GM11168 (cell line): Measurements from ENCODE around the gene FALEC.

Source experiments
- in situ Hi-C: fragments of 300-500 bp; cut with MboI; formaldehyde crosslinking; loops from one replicate; pipeline ENCODE4 v1.12.0; 2022; ENCODE audit warnings: low sequenced_read_pairs; ENCODE audit not compliant: unreplicated experiment

FALEC gene

DNA sequence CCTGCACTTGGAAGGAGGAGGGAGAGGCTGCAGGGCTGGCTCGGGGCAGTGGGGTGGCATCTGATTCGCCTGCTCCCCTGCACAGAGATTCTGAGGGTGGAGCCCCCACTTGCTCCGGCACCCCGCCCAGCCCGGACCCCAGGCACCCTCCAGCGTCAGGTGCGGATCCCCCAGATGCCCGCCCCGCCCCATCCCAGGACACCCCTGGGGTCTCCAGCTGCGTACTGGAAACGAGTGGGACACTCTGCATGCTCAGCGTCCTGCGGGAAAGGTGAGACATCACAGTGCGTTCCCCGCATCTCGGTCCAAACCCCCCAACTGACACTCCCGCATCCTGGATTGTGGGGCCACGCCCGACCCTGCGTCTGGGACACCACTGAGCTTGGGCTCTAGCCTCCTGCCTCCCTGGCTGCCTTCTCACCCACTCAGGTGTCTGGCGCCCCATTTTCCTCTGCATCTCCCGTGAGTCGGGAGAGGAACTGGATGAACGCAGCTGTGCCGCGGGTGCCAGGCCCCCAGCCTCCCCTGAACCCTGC is 41.6 kb downstream of the FALEC start:
- in situ Hi-C loops: no loop called here

DNA sequence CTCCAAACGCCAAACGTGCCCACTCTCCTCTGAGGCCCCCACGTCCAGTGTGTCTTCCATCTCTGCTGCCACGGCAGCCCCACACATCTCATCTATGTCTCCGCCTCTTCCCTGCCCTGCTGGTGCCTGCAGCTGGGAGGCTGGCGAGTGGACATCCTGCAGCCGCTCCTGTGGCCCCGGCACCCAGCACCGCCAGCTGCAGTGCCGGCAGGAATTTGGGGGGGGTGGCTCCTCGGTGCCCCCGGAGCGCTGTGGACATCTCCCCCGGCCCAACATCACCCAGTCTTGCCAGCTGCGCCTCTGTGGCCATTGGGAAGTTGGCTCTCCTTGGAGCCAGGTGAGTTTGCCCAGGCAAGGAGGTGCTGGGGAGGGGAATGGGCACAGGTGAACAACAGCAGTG is 42.3 kb downstream of the FALEC start:
- in situ Hi-C loops: no loop called here

DNA sequence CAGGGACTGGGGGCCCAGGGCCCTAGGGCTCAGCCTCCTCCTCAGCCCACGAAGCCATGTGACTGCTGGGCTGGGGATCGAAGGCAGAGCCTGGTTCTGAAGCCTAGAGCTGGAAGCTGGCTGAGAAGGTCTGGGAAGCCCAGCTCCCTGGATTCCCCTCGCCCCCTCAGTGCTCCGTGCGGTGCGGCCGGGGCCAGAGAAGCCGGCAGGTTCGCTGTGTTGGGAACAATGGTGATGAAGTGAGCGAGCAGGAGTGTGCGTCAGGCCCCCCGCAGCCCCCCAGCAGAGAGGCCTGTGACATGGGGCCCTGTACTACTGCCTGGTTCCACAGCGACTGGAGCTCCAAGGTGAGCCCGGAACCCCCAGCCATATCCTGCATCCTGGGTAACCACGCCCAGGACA is 42.8 kb downstream of the FALEC start:
- in situ Hi-C loops: no loop called here

DNA sequence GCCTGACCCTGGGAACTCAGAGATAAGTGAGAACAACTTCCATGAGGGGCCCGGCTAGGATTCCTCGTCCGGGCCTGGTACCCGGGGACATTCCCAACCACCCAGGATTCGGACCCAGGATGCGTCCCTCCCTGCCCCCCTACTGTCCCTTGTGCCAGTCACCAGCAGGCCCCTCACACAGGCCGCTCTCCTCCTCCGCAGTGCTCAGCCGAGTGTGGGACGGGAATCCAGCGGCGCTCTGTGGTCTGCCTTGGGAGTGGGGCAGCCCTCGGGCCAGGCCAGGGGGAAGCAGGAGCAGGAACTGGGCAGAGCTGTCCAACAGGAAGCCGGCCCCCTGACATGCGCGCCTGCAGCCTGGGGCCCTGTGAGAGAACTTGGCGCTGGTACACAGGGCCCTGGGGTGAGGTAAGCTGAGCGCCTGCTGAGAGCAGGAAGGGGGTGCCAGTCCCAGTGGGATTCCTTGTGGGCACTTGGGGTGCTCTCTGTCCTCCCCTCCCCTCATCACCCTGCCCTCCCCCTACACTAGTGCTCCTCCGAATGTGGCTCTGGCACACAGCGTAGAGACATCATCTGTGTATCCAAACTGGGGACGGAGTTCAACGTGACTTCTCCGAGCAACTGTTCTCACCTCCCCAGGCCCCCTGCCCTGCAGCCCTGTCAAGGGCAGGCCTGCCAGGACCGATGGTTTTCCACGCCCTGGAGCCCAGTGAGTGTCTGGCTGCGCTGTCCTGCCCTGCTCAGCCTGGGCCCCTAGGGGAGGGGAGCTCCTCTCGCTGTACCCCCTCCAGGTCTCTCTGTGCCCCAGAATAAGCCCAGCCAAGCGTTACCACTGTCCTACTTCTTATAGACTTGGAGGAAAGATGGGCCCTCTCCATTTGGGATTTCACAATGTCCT is 43.5 kb downstream of the FALEC start:
- in situ Hi-C loops: no loop called here

DNA sequence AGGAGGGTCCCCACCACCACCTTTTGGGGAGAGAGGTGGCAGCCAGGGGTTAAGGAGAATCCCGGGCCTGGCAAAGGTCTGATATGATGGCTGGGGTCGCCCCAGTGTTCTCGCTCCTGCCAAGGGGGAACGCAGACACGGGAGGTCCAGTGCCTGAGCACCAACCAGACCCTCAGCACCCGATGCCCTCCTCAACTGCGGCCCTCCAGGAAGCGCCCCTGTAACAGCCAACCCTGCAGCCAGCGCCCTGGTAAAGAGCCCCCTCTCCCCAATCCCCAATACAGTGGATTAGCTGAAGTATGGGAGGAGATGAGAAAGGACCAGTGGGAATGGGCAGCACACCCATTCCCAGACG is 44.1 kb downstream of the FALEC start:
- in situ Hi-C loops: no loop called here

DNA sequence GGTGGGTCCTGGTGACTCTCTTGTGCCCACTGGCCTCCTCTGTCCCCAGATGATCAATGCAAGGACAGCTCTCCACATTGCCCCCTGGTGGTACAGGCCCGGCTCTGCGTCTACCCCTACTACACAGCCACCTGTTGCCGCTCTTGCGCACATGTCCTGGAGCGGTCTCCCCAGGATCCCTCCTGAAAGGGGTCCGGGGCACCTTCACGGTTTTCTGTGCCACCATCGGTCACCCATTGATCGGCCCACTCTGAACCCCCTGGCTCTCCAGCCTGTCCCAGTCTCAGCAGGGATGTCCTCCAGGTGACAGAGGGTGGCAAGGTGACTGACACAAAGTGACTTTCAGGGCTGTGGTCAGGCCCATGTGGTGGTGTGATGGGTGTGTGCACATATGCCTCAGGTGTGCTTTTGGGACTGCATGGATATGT is 44.5 kb downstream of the FALEC start:
- in situ Hi-C loops: no loop called here

DNA sequence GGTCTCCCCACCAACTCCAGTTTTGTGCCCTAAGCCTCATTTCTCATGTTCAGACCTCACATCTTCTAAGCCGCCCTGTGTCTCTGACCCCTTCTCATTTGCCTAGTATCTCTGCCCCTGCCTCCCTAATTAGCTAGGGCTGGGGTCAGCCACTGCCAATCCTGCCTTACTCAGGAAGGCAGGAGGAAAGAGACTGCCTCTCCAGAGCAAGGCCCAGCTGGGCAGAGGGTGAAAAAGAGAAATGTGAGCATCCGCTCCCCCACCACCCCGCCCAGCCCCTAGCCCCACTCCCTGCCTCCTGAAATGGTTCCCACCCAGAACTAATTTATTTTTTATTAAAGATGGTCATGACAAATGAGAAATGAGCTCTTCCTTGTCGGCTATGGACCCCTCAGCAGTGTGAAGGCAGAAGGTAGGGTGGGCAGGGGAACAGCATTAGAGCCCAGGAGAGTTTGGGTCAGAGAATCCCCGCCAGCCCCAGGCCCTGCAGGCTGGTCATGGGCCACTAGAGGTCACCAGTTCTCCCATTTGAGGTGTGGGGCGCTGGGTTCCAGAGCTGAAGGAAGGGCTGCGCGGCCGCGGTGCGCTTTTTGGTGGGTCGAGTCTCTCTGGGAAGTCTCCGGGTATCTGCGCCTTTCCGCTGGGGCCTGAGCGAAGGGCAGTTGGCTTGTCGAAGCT is 45.2 kb downstream of the FALEC start:
- in situ Hi-C loops: no loop called here

DNA sequence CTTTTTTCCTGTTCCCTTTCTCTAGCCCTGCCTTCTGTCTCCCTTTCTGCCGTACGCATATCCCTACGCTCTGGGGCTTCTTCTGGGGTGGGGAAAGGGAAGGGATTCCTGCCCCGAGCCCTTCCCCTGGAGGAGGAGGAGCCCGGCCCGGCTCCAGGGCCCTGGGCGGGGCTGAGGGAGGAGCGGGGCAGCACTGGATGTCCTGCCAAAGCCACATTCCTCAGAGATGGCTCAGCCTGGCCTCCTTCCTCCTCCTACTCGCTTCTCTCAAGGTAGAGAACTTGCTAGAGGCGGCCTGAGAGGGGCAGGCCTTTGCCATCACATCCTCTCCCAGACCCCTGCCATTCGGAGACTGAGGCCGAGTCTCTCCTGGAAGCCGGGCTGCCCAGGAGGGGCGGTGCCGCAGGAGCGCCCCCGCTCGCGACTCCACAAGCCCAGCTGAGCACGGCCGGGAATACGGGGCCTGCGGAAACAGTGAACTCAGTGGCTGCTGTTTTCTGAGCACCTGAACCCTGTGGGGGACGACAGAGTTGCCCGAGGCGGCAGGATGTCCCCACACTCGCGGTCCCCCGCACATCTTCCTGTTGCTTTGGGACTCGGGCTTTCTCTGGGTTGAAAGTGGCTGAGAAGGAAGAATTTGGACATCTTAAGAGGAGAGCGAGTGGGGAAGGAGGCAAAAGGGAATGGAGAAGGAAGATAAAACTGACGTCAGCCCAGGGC is 45.9 kb downstream of the FALEC start:
- in situ Hi-C loops: no loop called here

DNA sequence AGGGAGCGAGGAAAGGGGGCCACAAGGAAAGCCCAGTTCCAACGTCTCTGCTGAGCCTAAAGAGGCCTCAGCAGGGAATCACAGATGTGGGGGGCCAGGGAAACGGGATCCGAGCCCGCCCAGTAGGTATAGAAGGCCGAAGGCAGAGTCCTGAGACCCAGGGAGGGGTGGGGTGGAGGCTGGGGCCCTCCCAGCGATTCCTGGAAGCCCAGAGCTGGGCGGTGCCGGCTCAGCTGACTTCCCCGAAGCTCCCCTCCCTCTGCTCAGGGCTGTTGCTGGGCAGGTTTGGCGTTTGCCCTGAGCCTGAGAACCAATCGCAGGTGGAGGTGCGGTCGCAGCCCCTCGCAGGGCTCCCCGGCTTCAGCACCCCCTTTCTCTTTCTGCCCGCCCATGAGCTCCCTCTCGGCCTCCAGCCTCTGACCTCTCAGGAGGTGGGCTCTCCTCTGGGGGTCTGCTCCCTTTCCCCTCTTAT is 46.5 kb downstream of the FALEC start:
- in situ Hi-C loops: no loop called here

DNA sequence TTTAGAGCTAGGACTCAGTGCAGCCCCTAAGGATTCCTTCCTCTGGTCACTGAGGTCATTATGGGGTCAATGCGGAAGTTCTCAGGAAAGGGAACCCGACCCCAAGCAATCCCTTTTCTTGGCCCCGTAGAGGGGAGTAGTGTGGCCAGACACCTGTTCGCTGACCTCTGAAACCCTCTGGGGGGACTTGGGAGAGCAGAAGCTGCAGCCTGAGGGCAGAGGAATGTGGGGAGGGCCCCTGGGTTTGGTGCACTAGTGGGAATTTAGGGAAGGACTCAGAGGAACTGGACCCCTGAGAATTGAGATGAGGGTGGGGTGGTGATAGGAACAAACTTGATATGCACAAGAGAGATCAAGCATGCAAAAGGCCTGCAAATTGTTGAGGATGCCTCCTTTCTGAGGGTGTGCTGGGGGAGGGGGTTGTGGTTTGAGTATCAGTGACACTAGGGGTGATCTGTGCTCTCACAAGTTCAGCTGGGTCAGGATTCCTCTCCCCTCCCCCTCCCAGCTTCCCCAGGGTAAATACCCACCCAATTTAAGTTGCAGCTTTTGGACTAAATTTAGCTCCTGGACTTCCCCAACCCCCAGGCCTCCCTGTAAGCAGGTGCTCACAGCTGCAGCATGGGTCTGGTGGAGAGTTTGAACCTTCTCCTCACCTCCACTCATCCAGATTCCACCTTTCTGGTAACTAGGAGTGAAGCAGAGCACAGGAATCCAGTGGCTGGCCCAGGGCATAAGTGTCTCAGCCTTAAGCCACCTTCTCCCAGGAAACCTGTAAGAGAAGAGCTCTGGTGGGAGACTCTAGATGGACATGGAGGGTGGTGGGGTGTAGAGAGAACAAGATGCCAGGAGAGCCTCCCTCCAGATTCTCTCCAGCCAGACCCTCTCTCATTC is 47.1 kb downstream of the FALEC start:
- in situ Hi-C loops: no loop called here

DNA sequence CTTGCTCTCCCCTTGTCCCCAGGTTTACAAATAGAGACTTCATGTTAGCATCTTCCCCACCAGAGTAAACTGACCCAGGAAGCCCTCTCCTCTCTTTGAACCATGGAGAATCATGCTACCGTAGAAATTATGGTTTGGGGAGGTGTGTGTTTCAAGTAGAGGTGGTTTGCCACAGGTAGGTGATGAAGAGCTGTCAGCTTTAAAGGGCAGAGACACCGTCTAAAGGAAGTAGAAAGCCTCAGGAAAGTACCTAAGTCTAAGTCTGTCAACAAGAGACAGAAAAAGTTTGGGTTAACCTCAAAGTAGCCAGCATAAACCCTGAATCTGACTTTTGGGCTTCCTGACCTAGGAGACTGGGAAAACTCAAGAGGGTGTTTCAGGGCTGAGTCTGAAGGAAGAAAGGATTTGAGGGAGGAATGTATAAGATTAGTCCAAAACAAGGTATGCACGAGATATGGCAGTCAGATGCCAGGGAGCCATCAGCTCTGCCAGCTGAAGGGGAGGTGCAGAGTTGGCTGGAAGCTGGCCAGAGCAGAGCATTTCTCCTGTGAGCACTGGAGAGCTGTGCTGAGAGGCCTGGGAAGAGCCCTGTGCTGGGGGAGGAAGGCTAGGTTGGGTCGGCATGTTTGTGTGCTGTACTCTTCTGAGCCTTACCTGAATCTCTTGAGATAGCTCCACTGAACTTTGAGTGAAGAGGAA is 47.9 kb downstream of the FALEC start:
- in situ Hi-C loops: no loop called here

DNA sequence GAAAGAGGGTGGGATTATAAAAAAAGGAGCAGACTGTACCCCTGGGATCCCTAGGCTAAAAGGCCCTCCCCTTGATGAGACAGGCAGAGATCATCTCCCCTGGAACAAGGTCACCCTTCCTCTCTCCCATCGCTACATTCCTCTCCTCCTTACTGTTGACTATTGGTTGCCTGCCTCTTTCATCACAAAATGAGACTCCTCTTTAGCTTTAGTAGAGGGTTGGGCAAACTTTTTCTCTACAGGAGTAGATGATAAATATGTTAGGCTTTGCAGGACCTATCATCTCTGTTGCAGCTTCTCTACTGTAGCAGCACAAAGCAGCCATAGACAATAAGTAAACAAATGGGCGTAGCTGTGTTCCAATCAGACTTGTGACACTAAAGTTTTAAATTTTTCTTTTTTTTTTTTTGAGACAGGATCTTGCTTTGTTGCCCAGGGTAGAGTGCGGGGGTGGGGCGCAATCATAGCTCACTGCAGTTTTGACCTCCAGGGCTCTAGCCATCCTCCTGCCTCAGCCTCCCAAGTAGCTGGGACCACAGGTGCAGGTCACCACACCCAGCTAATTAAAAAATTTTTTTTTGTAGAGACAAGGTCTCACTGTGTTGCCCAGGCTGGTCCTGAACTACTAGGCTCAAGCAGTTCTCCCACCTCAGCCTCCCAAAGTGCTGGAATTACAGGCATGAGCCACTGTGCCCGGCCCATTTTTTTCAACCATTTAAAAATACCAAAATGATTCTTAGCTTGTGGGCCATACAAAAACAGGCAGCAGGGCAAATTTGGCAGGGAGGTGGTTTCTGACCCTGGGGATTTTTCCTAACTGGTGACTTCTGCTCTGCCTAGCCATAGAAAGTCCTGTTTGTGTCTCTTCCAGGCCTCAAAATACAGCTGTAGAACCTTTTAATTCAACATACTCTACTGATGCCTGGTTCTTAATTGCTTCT is 48.8 kb downstream of the FALEC start:
- in situ Hi-C loops: no loop called here

DNA sequence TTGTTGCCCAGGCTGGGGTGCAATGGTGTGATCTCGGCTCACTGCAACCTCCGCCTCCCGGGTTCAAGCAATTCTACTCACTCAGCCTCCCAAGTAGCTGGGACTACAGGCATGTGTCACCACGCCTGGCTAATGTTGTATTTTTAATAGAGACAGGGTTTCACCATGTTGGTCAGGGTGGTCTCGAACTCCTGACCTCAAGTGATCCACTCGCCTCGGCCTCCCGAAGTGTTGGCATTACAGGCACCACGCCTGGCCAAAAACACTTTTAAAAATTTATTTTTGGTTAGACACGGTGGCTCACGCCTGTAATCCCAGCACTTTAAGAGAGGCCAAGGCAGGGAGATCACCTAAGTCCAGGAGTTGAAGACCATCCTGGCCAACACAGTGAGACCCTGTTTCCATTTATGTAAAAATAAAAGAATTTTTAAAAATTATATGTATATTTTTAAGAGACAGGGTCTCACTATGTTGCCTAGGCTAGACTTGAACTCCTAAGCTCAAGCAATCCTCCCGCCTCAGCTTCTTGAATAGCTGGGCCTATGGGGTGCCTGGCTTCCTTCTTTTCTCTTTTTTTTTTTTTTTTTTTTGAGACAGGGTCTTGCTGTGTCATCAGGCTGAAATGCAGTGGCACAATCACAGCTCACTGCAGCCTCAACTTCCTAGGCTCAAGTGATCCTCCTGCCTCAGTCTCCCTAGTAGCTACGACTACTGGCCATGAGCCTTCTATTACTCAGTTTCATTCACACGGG is 49.9 kb downstream of the FALEC start:
- in situ Hi-C loops: loop anchor here (5.0 kb wide), 1 partner anchor 42 kb away; no protein-coding TSS in a partner anchor

DNA sequence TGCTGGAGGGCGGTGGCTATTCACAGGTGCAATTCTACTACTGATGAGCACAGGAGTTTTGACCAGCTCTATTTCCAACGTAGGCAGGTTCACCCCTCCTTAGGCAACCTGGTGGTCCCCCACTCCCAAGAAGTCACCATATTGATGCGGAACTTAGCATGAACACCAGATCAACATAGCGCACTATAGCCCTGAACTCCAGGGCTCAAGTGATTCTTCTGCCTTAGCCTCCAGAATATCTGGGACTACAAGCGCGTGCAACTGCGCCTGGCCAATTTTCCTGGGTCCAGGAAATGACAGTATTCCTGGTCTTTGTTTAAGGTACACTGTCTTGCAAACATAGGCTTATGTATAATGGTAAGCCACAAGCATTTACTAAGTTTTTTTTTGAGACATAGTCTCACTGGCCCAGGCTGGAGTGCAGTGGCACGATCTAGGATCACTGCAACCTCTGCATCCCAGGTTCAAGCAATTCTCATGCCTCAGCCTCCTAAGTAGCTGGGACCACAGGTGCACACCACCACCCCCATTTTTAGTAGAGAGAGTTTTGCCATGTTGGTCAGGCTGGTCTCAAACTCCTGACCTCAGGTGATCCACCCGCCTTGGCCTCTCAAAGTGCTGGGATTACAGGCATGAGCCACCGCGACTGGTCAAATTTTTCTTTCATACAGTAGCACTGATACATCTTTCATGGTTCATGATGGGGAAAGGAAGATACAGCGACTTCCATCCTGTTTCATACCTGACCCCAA is 51.2 kb downstream of the FALEC start:
- in situ Hi-C loops: loop anchor here (5.0 kb wide), 1 partner anchor 41 kb away; no protein-coding TSS in a partner anchor

DNA sequence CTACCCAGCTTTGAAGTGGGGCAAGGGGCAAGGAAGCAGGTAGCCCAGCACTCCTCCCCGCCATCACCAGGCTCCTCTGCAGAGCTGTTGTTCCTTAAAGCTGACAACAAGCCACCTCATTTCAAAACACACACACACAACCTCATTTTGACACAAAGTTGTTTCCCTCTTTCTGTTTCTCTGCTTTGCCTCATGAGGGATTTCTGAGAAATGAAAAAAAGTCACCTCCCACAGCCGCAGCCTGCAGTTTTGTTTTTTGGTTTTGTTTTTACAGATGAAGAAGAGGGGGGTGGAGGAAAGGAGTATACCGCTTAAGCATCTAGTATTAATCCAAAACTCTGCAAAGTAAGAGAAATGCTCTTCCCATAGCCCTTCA is 51.8 kb downstream of the FALEC start:
- in situ Hi-C loops: loop anchor here (5.0 kb wide), 1 partner anchor 40 kb away; no protein-coding TSS in a partner anchor
